ENCODE measurements around the gene IL20RB.

Gene IL20RB, protein sequence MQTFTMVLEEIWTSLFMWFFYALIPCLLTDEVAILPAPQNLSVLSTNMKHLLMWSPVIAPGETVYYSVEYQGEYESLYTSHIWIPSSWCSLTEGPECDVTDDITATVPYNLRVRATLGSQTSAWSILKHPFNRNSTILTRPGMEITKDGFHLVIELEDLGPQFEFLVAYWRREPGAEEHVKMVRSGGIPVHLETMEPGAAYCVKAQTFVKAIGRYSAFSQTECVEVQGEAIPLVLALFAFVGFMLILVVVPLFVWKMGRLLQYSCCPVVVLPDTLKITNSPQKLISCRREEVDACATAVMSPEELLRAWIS

DNA sequence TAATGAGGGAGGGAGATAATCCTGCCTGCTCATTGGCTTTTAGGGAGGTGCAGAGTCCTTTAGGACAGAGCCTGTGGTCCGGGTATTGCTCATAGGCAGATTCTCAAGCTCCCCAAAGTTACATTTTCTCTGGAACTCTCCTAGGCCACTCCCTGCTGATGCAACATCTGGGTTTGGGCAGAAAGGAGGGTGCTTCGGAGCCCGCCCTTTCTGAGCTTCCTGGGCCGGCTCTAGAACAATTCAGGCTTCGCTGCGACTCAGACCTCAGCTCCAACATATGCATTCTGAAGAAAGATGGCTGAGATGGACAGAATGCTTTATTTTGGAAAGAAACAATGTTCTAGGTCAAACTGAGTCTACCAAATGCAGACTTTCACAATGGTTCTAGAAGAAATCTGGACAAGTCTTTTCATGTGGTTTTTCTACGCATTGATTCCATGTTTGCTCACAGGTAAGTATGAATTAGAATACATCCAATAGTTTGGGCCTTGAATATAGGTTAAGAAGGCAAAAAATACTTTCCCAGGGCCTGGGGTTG lies at the start of gene IL20RB:
Gene IL20RB, plus strand, starts transcription at position 233 of the 538 bp plus-strand sequence. Its CDS starts 131 bp downstream, at position 364.
- Mint-ChIP-seq H3K27me3 (no peaks in the 10 kb centered on the region), H3K4me1 (peaks cover 6% of the 10 kb centered on the region), H3K27ac (no peak within 1 kb of the TSS), H3K4me3 (no peak within 1 kb of the TSS), H3K9me3 (no peaks in the 10 kb centered on the region)
- ATAC-seq, result no peak
- DNase-seq, result no peak

DNA sequence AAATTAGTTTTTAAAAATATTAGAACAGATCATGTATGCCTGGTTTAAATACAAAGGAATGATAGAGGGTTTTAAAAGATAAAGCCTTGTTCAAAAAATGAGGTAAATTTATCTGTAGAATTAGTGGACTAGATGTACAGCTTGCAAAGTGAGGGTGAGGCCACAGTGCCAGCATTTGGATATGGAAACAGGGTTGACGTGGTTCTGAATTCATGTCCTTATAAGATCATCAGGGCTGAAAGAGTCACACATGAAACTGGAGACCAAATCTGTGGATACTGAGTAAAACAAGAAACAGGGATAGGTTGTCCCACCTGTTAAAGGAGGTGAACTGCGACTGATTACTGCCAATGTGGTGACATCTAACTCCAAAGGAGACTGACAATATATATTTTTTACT lies 49.5 kb upstream of the IL20RB start:
- peaks cover 5 to 11% of the 10 kb centered on the region in 2 donors for H3K9me3 Mint-ChIP-seq
- H3K4me3 Mint-ChIP-seq, result no peak overlapping the region
- no peaks in the 10 kb centered on the region for H3K27me3 Mint-ChIP-seq
- H3K27ac Mint-ChIP-seq, result no peak overlapping the region
- ATAC-seq (no peak), DNase-seq (no peak)
- peaks cover 75% of the 10 kb centered on the region for H3K4me1 Mint-ChIP-seq

DNA sequence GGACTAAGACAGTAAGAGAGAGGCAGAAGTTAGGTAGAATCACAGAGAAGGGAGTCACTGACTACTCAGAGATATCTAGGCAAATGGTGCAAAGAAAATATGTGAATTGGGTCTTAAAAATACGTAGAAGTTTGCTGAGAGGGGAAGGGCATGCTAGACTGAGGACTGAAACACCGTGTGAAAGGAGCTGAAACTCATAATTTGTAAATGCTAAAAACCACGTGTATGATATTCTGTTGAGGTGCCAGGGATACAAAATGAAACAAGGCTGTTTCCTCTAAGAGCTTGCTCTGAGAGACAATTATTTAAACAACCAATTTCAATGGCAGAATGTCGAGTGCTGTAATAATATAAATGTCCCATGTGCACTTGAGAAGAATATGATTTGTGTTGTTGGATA lies 48.6 kb upstream of the IL20RB start:
- Mint-ChIP-seq H3K4me3 (peak overlapping the region; percentile 0 to 4), H3K27me3 (no peaks in the 10 kb centered on the region), H3K27ac (peak overlapping the region in 1 of 2 donors; percentile 28), H3K4me1 (peaks cover 75% of the 10 kb centered on the region), H3K9me3 (peaks cover 0 to 4% of the 10 kb centered on the region in 2 donors)
- DNase-seq (no peak), ATAC-seq (no peak)

DNA sequence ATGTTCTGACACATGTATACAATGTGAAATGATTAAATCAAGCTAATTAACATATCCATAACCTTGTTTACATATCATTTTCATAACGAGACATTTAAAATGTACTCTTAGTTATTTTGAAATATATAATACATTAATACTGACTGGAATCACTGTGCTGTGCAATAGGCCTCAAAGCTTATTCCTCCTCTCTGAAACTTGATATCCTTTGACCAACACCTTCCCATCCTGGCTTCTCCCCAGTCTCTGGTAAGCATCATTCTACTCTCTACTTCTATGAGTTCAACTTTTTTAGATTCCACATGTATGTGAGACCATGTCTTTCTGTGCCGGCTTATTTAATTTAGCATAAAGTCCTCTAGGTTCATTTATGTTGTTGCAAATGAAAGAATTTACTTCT lies 47.1 kb upstream of the IL20RB start:
- H3K9me3 Mint-ChIP-seq, result peaks cover 0 to 4% of the 10 kb centered on the region in 2 donors
- H3K4me3 Mint-ChIP-seq, result no peak overlapping the region
- ATAC-seq (no peak), DNase-seq (no peak)
- no peak overlapping the region for H3K27ac Mint-ChIP-seq
- no peaks in the 10 kb centered on the region for H3K27me3 Mint-ChIP-seq
- H3K4me1 Mint-ChIP-seq, result peaks cover 78% of the 10 kb centered on the region

DNA sequence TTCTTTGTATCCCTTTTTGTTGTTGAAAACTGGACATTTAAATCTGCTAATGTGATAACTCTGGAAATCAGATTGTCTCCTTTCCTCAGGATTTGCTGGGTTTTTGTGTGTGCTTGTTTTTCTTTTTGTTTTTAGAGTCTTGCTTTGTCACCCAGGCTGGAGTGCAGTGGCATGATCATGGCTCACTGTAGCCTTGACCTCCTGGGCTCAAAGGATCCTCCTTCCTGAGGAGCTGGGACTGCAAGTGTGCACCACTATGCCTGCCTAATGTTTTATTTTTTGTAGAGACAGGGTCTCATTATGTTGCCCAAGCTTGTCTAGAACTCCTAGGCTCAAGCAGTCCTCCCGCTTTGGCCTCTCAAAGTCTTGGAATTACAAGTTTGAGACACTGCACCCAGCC lies 44.6 kb upstream of the IL20RB start:
- no peak for DNase-seq
- Mint-ChIP-seq H3K4me3 (no peak overlapping the region), H3K27me3 (no peaks in the 10 kb centered on the region), H3K4me1 (peaks cover 77% of the 10 kb centered on the region), H3K9me3 (peaks cover 0 to 4% of the 10 kb centered on the region in 2 donors), H3K27ac (no peak overlapping the region)
- ATAC-seq, result no peak

DNA sequence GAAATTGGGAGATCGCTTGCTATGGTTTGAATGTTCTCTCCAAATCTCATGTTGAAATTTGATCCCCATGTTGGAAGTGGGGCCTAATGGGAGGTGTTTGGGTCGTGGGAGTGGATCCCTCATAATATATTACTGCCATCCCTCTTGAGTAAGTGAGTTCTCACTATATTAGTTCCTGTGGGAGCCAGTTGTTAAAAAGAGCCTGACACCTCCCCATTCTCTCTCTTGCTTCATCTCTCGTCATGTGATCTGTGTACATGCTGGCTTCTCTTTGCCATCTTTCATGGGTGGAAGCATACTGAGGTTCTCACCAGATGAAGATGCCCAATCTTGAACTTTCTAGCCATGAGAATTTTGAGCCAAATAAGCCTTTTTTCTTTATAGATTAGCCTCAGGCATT lies 43.0 kb upstream of the IL20RB start:
- Mint-ChIP-seq H3K4me3 (no peak overlapping the region), H3K9me3 (peaks cover 0 to 4% of the 10 kb centered on the region in 2 donors), H3K27me3 (no peaks in the 10 kb centered on the region), H3K27ac (no peak overlapping the region), H3K4me1 (peaks cover 72% of the 10 kb centered on the region)
- ATAC-seq (no peak), DNase-seq (no peak)

DNA sequence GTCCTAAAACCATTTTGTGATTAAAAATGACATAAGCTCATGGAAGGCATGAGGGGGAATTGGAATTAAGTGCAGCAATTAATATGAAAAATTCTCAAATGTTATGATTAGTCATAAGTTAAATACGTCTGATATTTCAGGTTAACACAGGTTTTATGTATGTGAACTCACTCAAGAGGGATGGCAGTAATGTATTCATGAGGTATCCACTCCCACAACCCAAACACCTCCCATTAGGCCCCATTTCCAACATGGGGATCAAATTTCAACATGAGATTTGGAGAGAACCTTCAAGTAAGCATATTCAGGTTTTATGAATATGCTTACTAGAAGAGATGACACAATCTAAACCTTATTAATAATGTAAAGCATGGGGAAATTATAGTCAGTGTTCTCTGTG lies 41.6 kb upstream of the IL20RB start:
- H3K4me1 Mint-ChIP-seq, result peaks cover 75% of the 10 kb centered on the region
- H3K27ac Mint-ChIP-seq, result no peak overlapping the region
- no peak overlapping the region for H3K4me3 Mint-ChIP-seq
- DNase-seq (no peak), ATAC-seq (no peak)
- peaks cover 4 to 7% of the 10 kb centered on the region in 2 donors for H3K9me3 Mint-ChIP-seq
- no peaks in the 10 kb centered on the region for H3K27me3 Mint-ChIP-seq

DNA sequence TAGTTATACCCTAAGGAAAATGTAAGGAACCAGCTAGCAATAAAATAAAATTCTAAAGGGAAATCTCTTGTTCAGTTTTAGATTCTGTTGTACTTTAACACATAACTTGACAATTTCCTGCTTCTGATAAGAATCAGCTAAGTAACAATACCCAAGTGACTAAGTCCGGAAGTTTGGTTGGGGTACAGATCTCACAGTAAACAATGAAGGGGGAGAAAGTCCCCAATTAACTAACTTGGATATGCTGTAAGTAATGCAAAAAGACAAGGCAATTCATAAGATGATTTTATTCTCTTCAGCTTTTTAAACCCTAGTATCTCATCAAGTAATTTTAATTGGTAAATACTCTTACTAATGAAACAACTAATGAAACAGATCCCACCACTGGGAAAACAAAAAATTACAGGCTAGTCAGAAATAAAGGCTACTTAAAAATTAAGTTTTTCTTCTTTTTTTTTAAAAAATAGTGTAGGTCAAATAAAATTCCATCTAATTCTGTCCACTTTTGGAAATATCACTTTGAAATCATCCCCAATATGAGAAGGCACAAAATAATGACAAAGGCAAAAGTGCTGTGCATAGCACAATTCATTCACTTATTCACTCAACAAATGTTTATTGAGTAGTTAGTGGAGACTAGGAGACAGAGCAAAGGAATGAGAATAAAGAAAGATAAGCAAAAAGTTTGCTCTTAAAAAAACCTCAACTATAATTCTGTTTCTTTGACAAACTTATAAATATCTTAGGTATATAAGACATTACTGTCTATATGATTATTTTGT lies 37.8 kb upstream of the IL20RB start:
- Mint-ChIP-seq H3K27me3 (no peaks in the 10 kb centered on the region), H3K4me3 (peak overlapping the region in 1 of 2 donors; percentile 37), H3K9me3 (peaks cover 6 to 8% of the 10 kb centered on the region in 2 donors), H3K27ac (peak overlapping the region in 1 of 2 donors; percentile 13), H3K4me1 (peaks cover 67% of the 10 kb centered on the region)
- DNase-seq, result no peak
- peak; percentile 90 for ATAC-seq

DNA sequence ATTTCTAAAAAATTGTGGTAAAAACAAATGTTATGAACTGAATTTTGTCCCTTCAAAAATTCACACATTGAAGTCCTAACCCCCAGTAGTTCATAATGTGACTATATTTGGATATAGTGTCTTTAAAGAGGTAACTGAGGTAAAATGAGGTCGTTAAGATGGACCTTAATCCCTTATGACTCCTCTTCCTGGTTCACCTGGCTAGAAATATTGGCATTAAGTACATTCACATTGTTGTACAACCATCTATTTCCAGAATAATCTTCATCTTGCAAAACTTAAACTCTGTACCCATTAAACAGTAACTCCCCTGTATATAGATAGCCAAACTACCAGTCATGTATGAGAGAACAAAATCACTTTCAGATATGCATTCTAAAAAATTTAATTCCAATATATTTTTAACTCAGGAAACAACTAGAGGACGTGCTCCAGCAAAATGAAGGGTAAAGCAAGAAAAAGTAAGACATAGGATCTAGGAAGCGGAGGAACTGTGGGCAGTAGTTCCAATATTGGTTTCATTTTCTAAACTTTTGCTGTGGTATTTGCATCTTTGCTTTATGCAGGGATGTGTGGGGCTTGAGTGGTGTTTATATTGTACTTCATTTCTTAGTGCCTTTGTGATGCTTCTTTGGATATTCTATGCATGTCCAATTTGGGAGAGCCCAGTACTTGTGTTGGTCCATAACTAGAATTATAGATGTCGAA lies 36.7 kb upstream of the IL20RB start:
- peaks cover 61% of the 10 kb centered on the region for H3K4me1 Mint-ChIP-seq
- DNase-seq (no peak), ATAC-seq (no peak)
- H3K4me3 Mint-ChIP-seq, result no peak overlapping the region
- H3K27ac Mint-ChIP-seq, result no peak overlapping the region
- peaks cover 6 to 8% of the 10 kb centered on the region in 2 donors for H3K9me3 Mint-ChIP-seq
- H3K27me3 Mint-ChIP-seq, result no peaks in the 10 kb centered on the region

DNA sequence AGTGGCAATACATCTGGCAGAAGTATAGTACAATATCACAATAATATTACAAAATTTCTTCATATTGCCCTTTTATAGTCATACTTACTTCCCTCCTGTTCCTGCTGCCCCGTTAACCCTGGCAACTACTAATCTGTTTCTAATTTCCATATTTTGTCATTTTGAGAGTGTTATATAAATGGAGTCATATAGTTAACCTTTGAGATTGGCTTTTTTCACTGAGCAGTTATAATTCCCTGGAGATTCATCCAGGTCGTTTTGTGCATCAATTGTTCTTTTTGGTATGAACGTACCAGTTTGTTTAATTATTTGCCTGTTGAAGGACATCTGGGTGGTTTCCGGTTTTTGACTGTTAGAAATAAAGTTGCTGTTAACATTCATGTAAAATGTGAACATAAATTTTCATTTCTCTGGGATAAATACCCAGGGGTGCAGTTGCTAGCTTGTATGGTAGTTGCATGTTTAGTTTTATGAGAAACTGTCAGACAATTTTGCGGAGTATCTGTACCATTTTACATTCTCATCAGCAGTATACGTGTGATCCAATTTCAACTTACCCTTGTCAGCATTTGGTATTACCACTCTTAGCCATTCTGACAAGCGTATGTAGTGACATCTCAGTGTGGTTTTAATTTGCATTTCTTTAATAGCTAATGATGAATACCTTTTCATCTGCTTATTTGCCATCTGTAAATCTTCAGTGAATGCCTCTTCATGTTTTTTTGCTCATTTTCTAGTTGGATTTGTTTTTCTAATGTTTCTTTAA lies 32.2 kb upstream of the IL20RB start:
- H3K4me3 Mint-ChIP-seq, result no peak overlapping the region
- H3K9me3 Mint-ChIP-seq, result peaks cover 6 to 8% of the 10 kb centered on the region in 2 donors
- DNase-seq, result no peak
- no peaks in the 10 kb centered on the region for H3K27me3 Mint-ChIP-seq
- no peak for ATAC-seq
- no peak overlapping the region for H3K27ac Mint-ChIP-seq
- peaks cover 45% of the 10 kb centered on the region for H3K4me1 Mint-ChIP-seq

DNA sequence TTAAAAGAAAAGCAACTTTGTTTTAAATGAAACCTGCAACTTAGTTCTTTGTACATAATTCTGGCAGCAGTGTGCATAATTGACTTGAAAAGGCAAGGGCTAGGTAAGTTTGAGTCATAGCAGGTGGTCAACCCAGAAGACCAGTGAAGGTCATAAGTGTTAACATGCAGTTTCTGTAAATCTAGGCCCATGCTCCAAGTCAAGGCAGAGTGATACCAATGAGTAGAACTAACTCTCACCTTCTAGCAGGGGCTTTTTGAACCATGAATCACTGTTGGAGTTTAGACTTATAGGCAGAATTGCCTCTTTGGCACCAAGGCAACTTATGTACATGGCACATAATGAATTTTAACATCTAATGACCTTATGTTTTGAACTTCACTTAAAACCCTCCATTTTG lies 29.5 kb upstream of the IL20RB start:
- H3K27ac Mint-ChIP-seq, result peak overlapping the region in 1 of 2 donors; percentile 90
- peaks cover 54% of the 10 kb centered on the region for H3K4me1 Mint-ChIP-seq
- ATAC-seq (peak; percentile 94), DNase-seq (peak in 1 of 2 donors; percentile 19)
- H3K4me3 Mint-ChIP-seq, result no peak overlapping the region
- no peaks in the 10 kb centered on the region for H3K27me3 Mint-ChIP-seq
- H3K9me3 Mint-ChIP-seq, result no peaks in the 10 kb centered on the region

DNA sequence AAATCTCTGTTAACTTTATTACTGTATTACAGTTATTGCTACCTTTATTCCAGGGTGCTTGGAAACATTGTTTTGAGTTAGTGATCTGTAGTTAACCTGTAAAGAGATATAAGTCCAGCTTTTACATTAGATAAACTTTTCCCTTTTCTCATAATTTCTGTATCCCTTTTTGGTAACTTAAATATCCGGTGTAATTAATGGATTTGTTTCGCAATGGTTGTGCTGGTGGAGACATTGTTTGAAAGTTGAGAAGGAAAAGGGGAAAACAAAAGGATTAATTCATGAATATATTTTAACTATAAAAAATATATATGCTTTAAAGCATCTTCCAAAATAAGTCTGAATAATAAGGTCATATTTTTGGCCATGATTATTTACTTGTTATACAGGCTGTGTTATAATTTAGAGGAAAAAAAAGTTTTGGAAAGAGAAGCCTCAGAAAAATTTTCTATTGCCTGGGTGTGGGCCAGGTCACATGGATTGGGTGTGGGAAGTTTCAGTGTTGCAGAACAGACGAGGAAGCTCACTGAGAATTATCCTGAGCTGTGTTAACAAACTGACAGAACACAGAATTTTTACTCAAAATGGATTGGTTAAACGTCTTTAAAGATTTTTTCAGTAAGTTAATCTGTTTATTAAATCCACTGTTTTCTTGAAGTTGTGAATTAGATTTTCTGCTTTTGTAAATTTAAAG lies 27.7 kb upstream of the IL20RB start:
- Mint-ChIP-seq H3K27me3 (no peaks in the 10 kb centered on the region), H3K4me1 (peaks cover 49% of the 10 kb centered on the region), H3K4me3 (no peak overlapping the region), H3K9me3 (no peaks in the 10 kb centered on the region), H3K27ac (no peak overlapping the region)
- DNase-seq (no peak), ATAC-seq (no peak)

DNA sequence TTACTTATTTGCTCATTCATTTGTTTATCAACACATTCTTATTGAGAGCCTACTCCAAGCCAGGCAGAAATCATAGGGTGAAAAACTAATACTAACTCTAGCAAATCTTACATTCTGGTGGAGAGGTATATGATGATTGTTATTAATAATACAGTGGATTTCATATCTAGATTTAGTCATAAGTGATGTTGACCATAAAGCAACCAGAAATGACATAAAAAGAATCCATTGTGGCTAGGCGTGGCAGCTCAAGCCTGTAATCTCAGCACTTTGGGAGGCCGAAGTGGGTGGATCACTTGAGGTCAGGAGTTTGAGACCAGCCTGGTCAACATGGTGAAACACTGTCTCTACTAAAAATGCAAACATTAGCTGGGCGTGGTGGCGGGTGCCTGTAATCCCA lies 26.2 kb upstream of the IL20RB start:
- ATAC-seq, result peak; percentile 58

DNA sequence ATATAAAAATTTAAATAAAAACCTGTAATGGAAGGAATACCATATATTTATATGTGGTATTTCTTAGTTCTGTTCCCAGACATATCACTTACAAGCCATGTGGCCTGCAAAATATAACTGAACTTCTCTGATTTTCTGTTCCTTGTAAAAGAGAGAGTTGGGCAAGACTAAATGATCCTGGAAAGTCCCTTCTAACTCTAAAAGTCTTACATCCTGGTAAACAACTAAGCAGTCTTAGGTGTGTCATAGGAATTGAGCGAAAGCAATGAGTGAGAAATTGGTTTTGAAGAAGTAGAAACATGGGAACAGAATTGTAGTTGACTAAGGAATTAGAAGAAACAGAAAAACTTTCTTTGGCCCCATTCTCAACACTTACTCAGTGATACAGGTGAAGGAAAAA lies 25.3 kb upstream of the IL20RB start:
- Mint-ChIP-seq H3K27ac (peak overlapping the region in 1 of 2 donors; percentile 87), H3K27me3 (no peaks in the 10 kb centered on the region), H3K4me1 (peaks cover 47% of the 10 kb centered on the region), H3K9me3 (peaks cover 5 to 7% of the 10 kb centered on the region in 2 donors), H3K4me3 (peak overlapping the region in 1 of 2 donors; percentile 19)
- DNase-seq (no peak), ATAC-seq (peak; percentile 60)

More for the DNA sequence above, 26.2 kb upstream of the IL20RB start:
- no peak overlapping the region for H3K4me3 Mint-ChIP-seq
- peak in 1 of 2 donors; percentile 12 for DNase-seq
- H3K9me3 Mint-ChIP-seq, result peaks cover 3 to 4% of the 10 kb centered on the region in 2 donors
- H3K27me3 Mint-ChIP-seq, result no peaks in the 10 kb centered on the region
- H3K4me1 Mint-ChIP-seq, result peaks cover 49% of the 10 kb centered on the region
- H3K27ac Mint-ChIP-seq, result peak overlapping the region in 1 of 2 donors; percentile 65

All from stimulated activated naive CD8-positive, alpha-beta T cell treated with anti-CD3 and anti-CD28 coated beads, Interleukin-15, amount 100 ng/mL, for 72 hours (primary cell).